ENCODE data around the gene KTN1.

The KTN1 gene

GRCh38 chr14:55572578-55572977 is 7.4 kb upstream of the KTN1 start:
- no peak for DNase-seq

GRCh38 chr14:55574988-55575387 is 5.0 kb upstream of the KTN1 start:
- no peak for DNase-seq

GRCh38 chr14:55577229-55577628 is 2.8 kb upstream of the KTN1 start:
- DNase-seq = no peak

GRCh38 chr14:55578511-55578910 is 1.5 kb upstream of the KTN1 start:
- no peak for DNase-seq

GRCh38 chr14:55580470-55581341 is 699 bp downstream of the KTN1 start:
- DNase-seq = no peak

- DNase-seq = no peak
Measured at GRCh38 chr14:55581342-55581771, 1.4 kb downstream of the KTN1 start.

GRCh38 chr14:55582746-55583145 is 2.7 kb downstream of the KTN1 start:
- DNase-seq = no peak

- no peak for DNase-seq
Measured at GRCh38 chr14:55583942-55584468, 4.0 kb downstream of the KTN1 start.

GRCh38 chr14:55585854-55586253 is 5.8 kb downstream of the KTN1 start:
- no peak for DNase-seq

- DNase-seq = no peak
Measured at GRCh38 chr14:55586411-55586810, 6.4 kb downstream of the KTN1 start.

- no peak for DNase-seq
Measured at GRCh38 chr14:55587847-55588246, 7.8 kb downstream of the KTN1 start.

GRCh38 chr14:55588259-55588699 is 8.3 kb downstream of the KTN1 start:
- no peak for DNase-seq

- DNase-seq = no peak
Measured at GRCh38 chr14:55589171-55589570, 9.2 kb downstream of the KTN1 start.

- DNase-seq = no peak
Measured at GRCh38 chr14:55592436-55592835, 12.4 kb downstream of the KTN1 start.

GRCh38 chr14:55593698-55594097 is 13.7 kb downstream of the KTN1 start:
- DNase-seq = no peak

- DNase-seq = no peak
Measured at GRCh38 chr14:55599250-55599879, 19.4 kb downstream of the KTN1 start.

GRCh38 chr14:55600784-55601561 is 21.0 kb downstream of the KTN1 start:
- no peak for DNase-seq

GRCh38 chr14:55603401-55603953 is 23.5 kb downstream of the KTN1 start:
- DNase-seq = no peak

- no peak for DNase-seq
Measured at GRCh38 chr14:55604488-55604887, 24.5 kb downstream of the KTN1 start.

- no peak for DNase-seq
Measured at GRCh38 chr14:55604900-55605418, 25.0 kb downstream of the KTN1 start.

- no peak for DNase-seq
Measured at GRCh38 chr14:55605793-55606192, 25.8 kb downstream of the KTN1 start.

- no peak for DNase-seq
Measured at GRCh38 chr14:55607386-55607785, 27.4 kb downstream of the KTN1 start.

- no peak for DNase-seq
Measured at GRCh38 chr14:55609681-55610080, 29.7 kb downstream of the KTN1 start.
